K562 (cell line): ENCODE data around the gene DLGAP1. TPM values are rescaled to one million over a fixed set of nuclear protein-coding genes. Genes with fewer than 3 reads are reported as not detected.

Experiments
- ATAC-seq: fragments of 200-7000 bp; cut with Tn5 transposase; 3 replicates; pipeline ENCODE4 v1.9.1; 2020; ENCODE audit warnings: moderate library complexity
- BruUV-seq: library from RNA; stranded (reverse); fragments of 400-500 nt; replicated peaks from 2 replicates; lab custom pipeline; 2021; lab: Mats Ljungman, UMichigan
- CTCF ChIA-PET: fragments of 300-600 bp; formaldehyde crosslinking; extraction: SDS; loops from one replicate; lab custom pipeline; 2021; ENCODE audit warnings: low intra/inter-chr PET ratio; lab: Yijun Ruan, JAX
- POLR2A ChIA-PET: fragments of 300-600, 350-650 bp; sonication (Branson Sonifier 250); formaldehyde crosslinking; extraction: SDS; loops from one replicate; lab custom pipeline; 2021; ENCODE audit warnings: antibody characterized with exemption, inconsistent platforms; lab: Yijun Ruan, JAX
- DNase-seq, 4 experiments: peaks; one replicate each; pipeline versions ENCODE4 v3.0.0 to v3.0.0-alpha.2; 2011 to 2018; ENCODE audit warnings: low spot score in 3 of 4, mixed read lengths in 3 of 4; ENCODE audit errors: extremely low read depth in 1 of 4
- FAIRE-seq: peaks from 2 replicates; lab custom pipeline; 2011; peaks lifted over from hg19 to GRCh38; lab: Jason Lieb, UNC
- H2AFZ ChIP-seq: 2 replicates; pipeline ENCODE4 v1.6.0; 2011; ENCODE audit warnings: low read depth, low read length, control low read depth, inconsistent platforms
- H3K27ac ChIP-seq: fragments of 200-600 bp; 3 replicates; pipeline ENCODE4 v1.8.0; 2011; ENCODE audit warnings: low read depth, mild to moderate bottlenecking, control low read depth, inconsistent platforms, low read length, moderate library complexity, mixed read lengths; ENCODE audit errors: extremely low read depth
- H3K27me3 ChIP-seq, 2 experiments: fragments of 300-600 bp in 1 of 2; 2 replicates in 1 of 2; 3 replicates in 1 of 2; pipeline versions ENCODE4 v1.6.0 to v1.8.0; 2011; ENCODE audit warnings: inconsistent platforms in 2 of 2, low read length in 2 of 2, mild to moderate bottlenecking in 1 of 2, mixed read lengths in 1 of 2, moderate library complexity in 1 of 2; ENCODE audit not compliant: control insufficient read depth in 2 of 2, insufficient read depth in 2 of 2
- H3K36me3 ChIP-seq: fragments of 300-600 bp; 3 replicates; pipeline ENCODE4 v1.8.0; 2011; ENCODE audit warnings: mild to moderate bottlenecking, low read length, inconsistent platforms; ENCODE audit not compliant: control insufficient read depth, insufficient read depth
- H3K4me1 ChIP-seq, 2 experiments: fragments of 200-600 bp in 1 of 2; replicated peaks in 1 of 2; 2 replicates in 1 of 2; 3 replicates in 1 of 2; pipeline versions ENCODE4 v1.5.1 to v1.8.0; 2011; ENCODE audit warnings: inconsistent platforms in 2 of 2, low read length in 2 of 2, mild to moderate bottlenecking in 1 of 2, mixed read lengths in 1 of 2, moderate library complexity in 1 of 2; ENCODE audit not compliant: control insufficient read depth in 2 of 2, insufficient read depth in 2 of 2
- H3K4me2 ChIP-seq: 2 replicates; pipeline ENCODE4 v1.6.1; 2011; ENCODE audit warnings: low read length, control low read depth, inconsistent platforms, mixed read lengths; ENCODE audit not compliant: insufficient read depth
- H3K4me3 ChIP-seq: fragments of 200-600 bp; sonication (generic), shearing (Covaris generic); 2 replicates; pipeline ENCODE4 v1.5.1; 2016; ENCODE audit warnings: control low read depth, inconsistent platforms
- H3K79me2 ChIP-seq: fragments of 200-600 bp; 3 replicates; pipeline ENCODE4 v1.8.0; 2011; ENCODE audit warnings: low read length, inconsistent platforms; ENCODE audit not compliant: control insufficient read depth, insufficient read depth
- H3K9ac ChIP-seq, 2 experiments: 2 replicates each; pipeline versions ENCODE4 v1.6.0 to v1.6.1; 2011; ENCODE audit warnings: low read depth in 2 of 2, low read length in 2 of 2, control low read depth in 1 of 2, inconsistent platforms in 1 of 2, mild to moderate bottlenecking in 1 of 2, mixed read lengths in 1 of 2; ENCODE audit not compliant: insufficient read depth in 1 of 2
- H3K9me1 ChIP-seq: one replicate; pipeline ENCODE4 v1.6.0; 2011; ENCODE audit warnings: inconsistent platforms, mild to moderate bottlenecking, low read length, moderate library complexity; ENCODE audit not compliant: control insufficient read depth, insufficient read depth
- H3K9me3 ChIP-seq: replicated peaks from 2 replicates; pipeline ENCODE4 v1.5.1; 2011; ENCODE audit warnings: low read depth, low read length, inconsistent platforms; ENCODE audit not compliant: control insufficient read depth, insufficient read depth
- H4K20me1 ChIP-seq: replicated peaks from 2 replicates; pipeline ENCODE4 v1.6.1; 2011; ENCODE audit warnings: low read length, inconsistent platforms, mixed read lengths; ENCODE audit not compliant: control insufficient read depth, insufficient read depth
- ATF3 ChIP-seq, 2 experiments: fragments of 450-650 bp in 1 of 2; sonication (generic) in 1 of 2; formaldehyde crosslinking in 1 of 2; IDR thresholded peaks in 1 of 2; conservative IDR thresholded peaks in 1 of 2; 2 replicates each; pipeline versions ENCODE4 v1.6.1 to v1.8.1; 2016 to 2023; ENCODE audit warnings: mild to moderate bottlenecking in 2 of 2, moderate library complexity in 2 of 2, inconsistent platforms in 1 of 2, missing genetic modification reagents in 1 of 2
- CBX1 ChIP-seq: sonication (generic); IDR thresholded peaks from 2 replicates; pipeline ENCODE4 v1.6.1; 2016; ENCODE audit warnings: antibody characterized with exemption, low read depth, mild to moderate bottlenecking
- CHD1 ChIP-seq: fragments of 200-600 bp; sonication (generic); IDR thresholded peaks from one replicate; pipeline ENCODE4 v1.6.1; 2012; ENCODE audit warnings: mild to moderate bottlenecking, moderate library complexity, low read length, inconsistent platforms
- RBBP5 ChIP-seq: fragments of 200-600 bp; sonication (generic); IDR thresholded peaks from 2 replicates; pipeline ENCODE4 v1.6.1; 2012; ENCODE audit warnings: borderline replicate concordance, mild to moderate bottlenecking, low read length, control low read depth, inconsistent platforms; ENCODE audit not compliant: insufficient read depth, poor library complexity, severe bottlenecking
- RBFOX2 ChIP-seq: fragments of 200-400 bp; formaldehyde crosslinking; IDR thresholded peaks from 2 replicates; pipeline ENCODE4 v1.6.1; 2017; ENCODE audit warnings: low read depth, mild to moderate bottlenecking, low read length, moderate library complexity
- SIRT6 ChIP-seq: IDR thresholded peaks from one replicate; pipeline ENCODE4 v1.6.1; 2012; ENCODE audit warnings: low read depth, mild to moderate bottlenecking, control low read depth, inconsistent platforms, low read length, moderate library complexity
- TFAP4 ChIP-seq: sonication (generic); formaldehyde crosslinking; IDR thresholded peaks from 2 replicates; pipeline ENCODE4 v1.8.0; 2022; ENCODE audit warnings: missing genetic modification reagents, mild to moderate bottlenecking, moderate library complexity, borderline replicate concordance
- THAP12 ChIP-seq: fragments of 250-450 bp; sonication (Bioruptor Pico); IDR thresholded peaks from 2 replicates; pipeline ENCODE4 v1.9.0; 2021; ENCODE audit warnings: mild to moderate bottlenecking, inconsistent platforms
- USF1 ChIP-seq: sonication (generic); formaldehyde crosslinking; IDR thresholded peaks from 2 replicates; pipeline ENCODE4 v1.9.0; 2022; ENCODE audit warnings: mild to moderate bottlenecking, missing genetic modification reagents
- YY1 ChIP-seq, 3 experiments: IDR thresholded peaks; 2 replicates each; pipeline ENCODE4 v1.6.1; 2011; ENCODE audit warnings: low read length in 2 of 3, mild to moderate bottlenecking in 2 of 3, moderate library complexity in 2 of 3, borderline replicate concordance in 1 of 3, control low read depth in 1 of 3, low read depth in 1 of 3; ENCODE audit not compliant: insufficient read depth in 3 of 3, insufficient replicate concordance in 2 of 3, control insufficient read depth in 1 of 3, insufficient read length in 1 of 3; ENCODE audit errors: extremely low read depth in 1 of 3
- ZNF23 ChIP-seq: fragments of 250-450 bp; sonication (Bioruptor Pico); IDR thresholded peaks from 2 replicates; pipeline ENCODE4 v1.4.0; 2020; ENCODE audit warnings: mild to moderate bottlenecking
- ZNF347 ChIP-seq: fragments of 450-650 bp; formaldehyde crosslinking; IDR thresholded peaks from 2 replicates; pipeline ENCODE4 v1.4.0; 2020; ENCODE audit warnings: low read depth, mild to moderate bottlenecking, moderate library complexity
- WGBS: fragments of 100-300 bp; shearing (Covaris generic); methylation state at CpG from one replicate; pipeline ENCODE4 v1.1.6; 2016; ENCODE audit warnings: low coverage, mixed read lengths; ENCODE audit not compliant: insufficient coverage; ENCODE audit errors: missing lambda C conversion rate; 5-methylcytosine and 5-hydroxymethylcytosine counted together
- in situ Hi-C: fragments of 300-500 bp; cut with MboI; formaldehyde crosslinking; loops from 4 replicates; pipeline ENCODE4 v1.15.0; 2018; ENCODE audit warnings: inconsistent platforms, mixed read lengths
- intact Hi-C: fragments of 100-400 bp; cut with micrococcal nuclease; formaldehyde crosslinking; loops from 2 replicates; pipeline ENCODE4 v1.14.2; 2022
- polyA plus RNA-seq, 8 experiments: library from polyadenylated mRNA; depleted of rRNA in 4 of 8; stranded (reverse) in 5 of 8; unstranded in 3 of 8; fragments of >200 nt; fragmentation: Nextera tagmentation in 2 of 8; fragmentation: Illumina TruSeq in 1 of 8; extraction: Ambion mirVana in 2 of 8; extraction: Trizol in 1 of 8; gene quantifications; 2 replicates each; pipeline versions ENCODE4 v1.2.1 to v1.2.3, GENCODE V29; 2011 to 2014; ENCODE audit warnings: inconsistent platforms in 1 of 8, missing spikeins in 1 of 8
- total RNA-seq, 7 experiments: library from RNA; depleted of rRNA in 6 of 7; stranded (reverse); fragments of >200 nt in 6 of 7; fragmentation: Illumina TruSeq in 2 of 7; extraction: Trizol in 2 of 7; gene quantifications; 2 replicates each; pipeline versions ENCODE4 v1.2.1 to v1.2.3, GENCODE V29; 2011 to 2021; ENCODE audit warnings: low replicate concordance in 1 of 7

DLGAP1 gene
- total and polyA plus RNA-seq, 9 of the 15 experiments (the other 6 are each of a cell fraction or from before 2014, with no cell fraction given): 0.04 to 0.22 (median 0.08) TPM

- Histone ChIP-seq H3K9me1 (no peaks in the 10 kb centered on the region), H3K79me2 (peaks cover 84% of the 10 kb centered on the region), H3K4me1 (peaks cover 20 to 41% of the 10 kb centered on the region in 2 experiments), H3K36me3 (peaks cover 7% of the 10 kb centered on the region; the same call in 2 of the 3 replicates), H4K20me1 (peaks cover 9% of the 10 kb centered on the region; the same call in 1 of the 2 replicates), H3K4me2 (peak within 1 kb of the TSS; percentile 99), H3K9me3 (no peaks in the 10 kb centered on the region), H2AFZ (peak within 1 kb of the TSS; percentile 61), H3K4me3 (peak within 1 kb of the TSS; percentile 87), H3K27me3 (no peaks in the 10 kb centered on the region), H3K27ac (peak within 1 kb of the TSS; percentile 98), H3K9ac (peak within 1 kb of the TSS; percentile 95 to 99)
- CTCF ChIA-PET: interaction anchor here (0.6 to 1.8 kb wide), 4 partner anchors 138 to 169 kb away, joined by 3 to 5 read pairs (median 4); no protein-coding TSS in a partner anchor
- POLR2A ChIA-PET: interaction anchor here (0.9 to 6.6 kb wide), 11 partner anchors 9 to 215 kb away, joined by 3 to 44 read pairs (median 5); no protein-coding TSS in a partner anchor
- intact Hi-C loops (loop anchor here (2.0 kb wide), 1 partner anchor 145 kb away; no protein-coding TSS in a partner anchor), in situ Hi-C loops (loop anchor here (5.0 to 10.0 kb wide), 4 partner anchors 147 to 515 kb away; no protein-coding TSS in a partner anchor)
- under 1% methylated on average over 61 of the region's 71 CpGs for WGBS
- DNase-seq (peak; percentile 85 to 91 (median 86)), ATAC-seq (peak; percentile 55), FAIRE-seq (no peak)
- TSS peak; percentile 22 for BruUV-seq
- TF ChIP-seq USF1 (0 out of 2 replicates have a peak, but pooled peaks have one; percentile 26), TFAP4 (peak; percentile 36; the same call in 1 of the 2 replicates), CHD1 (peak; percentile 96), THAP12 (peak; percentile 20; the same call in 1 of the 2 replicates), CBX1 (peak; percentile 73; the same call in 1 of the 2 replicates), RBBP5 (peak; percentile 64), ZNF347 (no peak), SIRT6 (no peak), ATF3 (IDR thresholded peaks at IDR 0.05) (no peak), ATF3 (CRISPR knock-in tag; conservative IDR thresholded peaks at IDR 0.05) (no peak), YY1 (IDR thresholded peaks at IDR 0.05; ENCODE audit: borderline replicate concordance in 1 of 3, control insufficient read depth in 1 of 3, extremely low read depth in 1 of 3, insufficient read depth in 3 of 3, insufficient read length in 1 of 3, insufficient replicate concordance in 2 of 3, low read depth in 1 of 3, low read length in 2 of 3) (peak in 1 of 3 experiments; percentile 60), RBFOX2 (peak; percentile 87), ZNF23 (peak; percentile 32; the same call in 1 of the 2 replicates)
Measured at GRCh38 chr18:3450012-3450798, 1004.9 kb downstream of the DLGAP1 start, which contains the start of gene TGIF1. TSS of gene TGIF1 (plus strand) at chr18:3450172. CDS start at chr18:3450490, 318 bp downstream.
